GM20000 (cell line): ENCODE data around the gene EREG.

Experiments
- DNase-seq: peaks from one replicate; pipeline ENCODE4 v3.0.0; 2012; ENCODE audit warnings: low spot score
- TF ChIP-seq, protein P1 (sequence below): IDR thresholded peaks from 2 replicates; pipeline ENCODE4 v1.5.1; 2012; ENCODE audit warnings: mild to moderate bottlenecking, control low read depth; ENCODE audit errors: extremely low read depth, missing control alignments

The EREG gene

DNA sequence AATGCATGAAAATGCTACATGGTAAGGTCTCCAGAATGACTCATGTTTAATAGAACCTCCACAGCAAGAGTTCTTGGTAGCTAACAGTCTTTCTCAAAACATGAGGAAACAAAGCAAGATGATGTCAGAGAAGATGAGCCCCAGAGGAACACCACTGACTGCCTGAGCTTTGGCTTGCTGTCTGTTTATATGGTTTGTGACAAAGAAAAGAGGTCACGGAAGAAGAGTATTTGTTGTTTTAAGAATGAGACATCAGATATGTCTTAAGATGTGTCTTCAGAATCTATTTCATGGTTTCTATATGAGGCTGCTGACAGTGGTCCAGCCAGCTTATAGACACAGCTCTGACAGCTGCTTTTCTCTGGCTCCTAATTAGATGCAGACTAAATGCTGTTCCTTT is 61.2 kb downstream of the EREG start:
- DNase-seq, result no peak
- TF ChIP-seq, protein P1, sequence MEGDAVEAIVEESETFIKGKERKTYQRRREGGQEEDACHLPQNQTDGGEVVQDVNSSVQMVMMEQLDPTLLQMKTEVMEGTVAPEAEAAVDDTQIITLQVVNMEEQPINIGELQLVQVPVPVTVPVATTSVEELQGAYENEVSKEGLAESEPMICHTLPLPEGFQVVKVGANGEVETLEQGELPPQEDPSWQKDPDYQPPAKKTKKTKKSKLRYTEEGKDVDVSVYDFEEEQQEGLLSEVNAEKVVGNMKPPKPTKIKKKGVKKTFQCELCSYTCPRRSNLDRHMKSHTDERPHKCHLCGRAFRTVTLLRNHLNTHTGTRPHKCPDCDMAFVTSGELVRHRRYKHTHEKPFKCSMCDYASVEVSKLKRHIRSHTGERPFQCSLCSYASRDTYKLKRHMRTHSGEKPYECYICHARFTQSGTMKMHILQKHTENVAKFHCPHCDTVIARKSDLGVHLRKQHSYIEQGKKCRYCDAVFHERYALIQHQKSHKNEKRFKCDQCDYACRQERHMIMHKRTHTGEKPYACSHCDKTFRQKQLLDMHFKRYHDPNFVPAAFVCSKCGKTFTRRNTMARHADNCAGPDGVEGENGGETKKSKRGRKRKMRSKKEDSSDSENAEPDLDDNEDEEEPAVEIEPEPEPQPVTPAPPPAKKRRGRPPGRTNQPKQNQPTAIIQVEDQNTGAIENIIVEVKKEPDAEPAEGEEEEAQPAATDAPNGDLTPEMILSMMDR, result no peak

DNA sequence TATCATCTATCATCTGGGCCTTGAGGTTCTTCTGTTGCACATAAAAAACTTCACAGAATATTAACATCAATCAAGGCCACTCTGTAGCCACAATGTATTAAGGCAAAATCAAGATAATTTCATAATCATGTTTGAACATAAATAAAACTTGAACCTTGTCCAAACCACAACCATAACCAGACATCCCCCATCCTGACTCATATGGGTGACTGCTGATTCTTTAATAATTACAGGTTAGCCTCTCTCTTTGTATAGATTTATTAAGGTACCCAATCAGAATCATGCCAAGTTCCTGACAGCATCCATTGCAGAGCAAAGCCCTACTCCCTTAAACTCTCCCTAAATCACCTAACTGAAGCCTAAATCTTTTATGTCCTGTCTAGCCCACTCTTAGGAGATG is 63.3 kb downstream of the EREG start:
- TF ChIP-seq, protein P1, result no peak
- no peak for DNase-seq

DNA sequence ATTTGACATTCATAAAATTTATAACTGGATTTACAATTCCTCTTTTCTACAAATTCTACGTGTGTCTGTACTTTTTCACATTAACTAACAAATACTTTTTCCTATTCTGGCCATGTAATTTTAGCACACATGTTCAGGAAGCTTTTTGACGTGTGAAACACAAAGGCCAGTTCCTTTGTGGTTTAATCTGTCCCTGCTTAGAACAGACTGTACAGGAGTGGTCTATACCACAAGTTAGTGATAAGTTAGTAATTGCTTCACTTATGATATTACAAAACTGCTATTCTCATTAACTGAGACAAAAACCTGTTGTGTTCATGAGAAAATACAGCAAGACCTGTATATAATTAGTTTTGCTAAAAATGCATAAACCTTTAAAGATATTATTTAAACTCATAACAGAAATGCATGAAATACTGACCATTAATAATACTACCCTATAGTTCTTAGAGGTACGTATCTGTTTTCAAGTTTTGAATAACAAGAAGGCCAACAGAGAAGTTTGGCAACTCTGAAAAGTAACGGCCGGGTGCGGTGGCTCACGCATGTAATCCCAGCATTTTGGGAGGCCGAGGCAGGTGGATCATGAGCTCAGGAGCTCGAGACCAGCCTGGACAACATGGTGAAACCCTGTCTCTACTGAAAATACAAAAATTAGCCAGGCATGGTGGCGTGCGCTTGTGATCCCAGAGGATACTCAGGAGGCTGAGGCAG is 66.3 kb downstream of the EREG start:
- TF ChIP-seq, protein P1, result no peak
- no peak for DNase-seq

DNA sequence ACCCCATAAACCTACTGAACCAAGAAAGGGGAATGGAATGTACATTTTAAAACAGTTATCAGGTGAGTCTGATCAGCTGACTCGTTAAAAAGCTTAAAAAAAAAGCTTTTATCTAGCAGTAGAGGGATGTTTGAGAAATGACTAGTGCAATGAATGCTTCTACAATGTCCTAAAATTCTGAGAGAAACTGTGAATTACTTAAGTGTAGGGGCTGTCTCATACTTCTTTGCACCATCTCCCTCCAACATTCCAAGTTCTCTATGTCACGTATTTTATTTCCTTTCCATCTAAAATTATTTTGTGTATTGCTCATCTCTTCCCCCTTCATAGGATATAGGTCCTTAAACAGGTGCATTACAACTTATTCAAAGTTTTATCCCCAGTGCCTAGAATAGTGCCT is 68.1 kb downstream of the EREG start:
- TF ChIP-seq, protein P1, result no peak

DNA sequence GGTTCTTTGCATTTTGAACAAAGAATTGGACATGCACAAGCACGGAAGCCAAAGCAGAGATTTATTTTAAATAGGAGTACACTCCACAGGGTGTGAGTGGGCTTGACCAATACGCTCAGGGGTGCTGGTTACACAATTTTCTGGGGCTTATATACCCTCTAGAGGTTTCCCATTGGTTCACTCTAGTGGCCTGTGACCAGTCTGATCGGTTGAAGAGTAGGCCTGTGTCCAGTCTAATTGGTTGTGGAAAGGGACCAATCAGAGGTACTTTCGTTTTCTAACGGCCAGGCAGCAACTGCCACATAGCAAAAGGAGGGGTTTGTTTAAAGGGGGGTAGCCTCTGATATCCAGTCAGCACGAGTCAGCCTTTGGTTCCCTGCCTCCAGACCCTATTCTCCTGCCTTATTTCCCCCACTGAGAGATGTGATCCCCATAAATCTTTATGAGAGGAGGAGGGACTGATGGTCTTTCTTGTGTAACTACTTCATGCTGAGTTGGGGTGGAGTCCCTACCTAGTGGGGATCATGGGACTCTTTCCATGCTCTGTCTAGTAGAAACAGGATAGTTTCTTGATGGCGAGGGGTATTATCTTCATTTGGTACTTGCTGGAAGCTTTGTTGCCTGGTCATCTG is 68.7 kb downstream of the EREG start:
- TF ChIP-seq, protein P1, result no peak
- no peak for DNase-seq

More for the DNA sequence above, 68.1 kb downstream of the EREG start:
- DNase-seq, result no peak

DNA sequence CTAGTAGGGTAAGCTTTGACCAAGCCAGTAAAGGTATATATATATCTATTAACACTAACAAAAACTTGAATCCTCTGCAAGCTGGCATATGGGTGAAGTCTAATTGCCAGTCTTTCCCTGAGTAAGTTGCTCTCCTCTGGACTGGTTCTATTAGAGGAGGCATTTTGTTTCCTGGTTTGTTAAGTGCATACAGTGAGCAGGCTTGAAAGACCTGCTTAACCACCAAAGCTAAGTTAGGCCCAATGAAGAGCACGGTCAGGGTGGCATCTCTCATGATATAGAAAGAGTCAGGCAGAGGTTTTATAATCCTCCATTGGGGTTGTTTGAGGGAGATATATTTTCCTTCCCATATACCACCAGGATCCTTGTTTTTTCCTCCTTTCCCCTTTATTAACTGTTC is 70.4 kb downstream of the EREG start:
- no peak for DNase-seq
- TF ChIP-seq, protein P1, result no peak

DNA sequence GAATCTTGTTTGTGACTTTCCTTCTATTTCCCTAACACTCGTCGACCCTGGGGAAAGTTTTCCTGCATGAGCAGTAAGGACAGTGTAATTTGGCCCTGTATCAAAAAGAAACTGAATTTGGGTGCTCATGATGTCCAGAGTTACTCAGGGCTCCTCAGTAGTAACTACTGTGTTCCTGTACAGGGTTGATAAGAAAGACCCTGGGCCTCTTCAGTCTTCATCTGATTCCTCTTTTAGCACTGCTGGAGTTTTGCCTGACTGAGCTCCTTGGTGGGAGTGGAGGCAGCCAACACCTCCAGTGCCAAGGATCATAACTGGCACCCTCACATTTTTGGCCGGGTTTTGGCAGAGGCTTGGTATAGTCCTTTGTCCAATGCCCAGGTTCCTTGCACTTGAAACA is 72.9 kb downstream of the EREG start:
- TF ChIP-seq, protein P1, result no peak
- DNase-seq, result no peak
